ENCODE results near the gene SLC25A27. TPM values are rescaled to one million over a fixed set of nuclear protein-coding genes. Genes with fewer than 3 reads are reported as not detected.

Gene SLC25A27
- polyA plus RNA-seq, 2 of the 4 experiments (the other 2 are of a cell fraction) = 1.4 to 4.7 TPM

GRCh38 chr6:46715141-46715540 lies 62.4 kb downstream of the SLC25A27 start:
- no peak for FAIRE-seq
- no peak for TF ChIP-seq HES2 (IDR thresholded peaks at IDR 0.05)
- TF ChIP-seq PHF8 (IDR thresholded peaks at IDR 0.05; ENCODE audit: borderline replicate concordance, low read depth) = no peak
- no peak for TF ChIP-seq ZSCAN20 (CRISPR knock-in tag; IDR thresholded peaks at IDR 0.05)
- no peak for TF ChIP-seq KDM1A (IDR thresholded peaks at IDR 0.05; ENCODE audit: low read depth)
- no peak for TF ChIP-seq FOSL2 (IDR thresholded peaks at IDR 0.05)
- no peak for TF ChIP-seq FOSL2 (CRISPR knock-in tag; IDR thresholded peaks at IDR 0.05)
- no peak for TF ChIP-seq RNF2 (IDR thresholded peaks at IDR 0.05; ENCODE audit: borderline replicate concordance, low read depth)
- no peak for TF ChIP-seq CEBPB (IDR thresholded peaks at IDR 0.05)
- no peak for TF ChIP-seq TFCP2L1 (CRISPR knock-in tag; IDR thresholded peaks at IDR 0.05)
- no peak for TF ChIP-seq EHMT2 (IDR thresholded peaks at IDR 0.05; ENCODE audit: low read depth)
- no peak for TF ChIP-seq ZC3H11A (IDR thresholded peaks at IDR 0.05)
- no peak for TF ChIP-seq KDM5A (IDR thresholded peaks at IDR 0.05)
- TF ChIP-seq CBX2 (IDR thresholded peaks at IDR 0.05; ENCODE audit: borderline replicate concordance, low read depth) = no peak
- no peak for TF ChIP-seq MYC (IDR thresholded peaks at IDR 0.05; ENCODE audit: borderline replicate concordance, low read length)
- TF ChIP-seq NFE2L2 (conservative IDR thresholded peaks at IDR 0.05; ENCODE audit: low read length) = no peak
- TF ChIP-seq HDAC2 (IDR thresholded peaks at IDR 0.05) = no peak
- TF ChIP-seq TP53 (CRISPR knock-in tag; IDR thresholded peaks at IDR 0.05) = no peak
- no peak for TF ChIP-seq ELK1 (IDR thresholded peaks at IDR 0.05; ENCODE audit: low read depth, low read length)
- no peak for TF ChIP-seq HOXA7 (CRISPR knock-in tag; IDR thresholded peaks at IDR 0.05)
- no peak for TF ChIP-seq REST (IDR thresholded peaks at IDR 0.05)
- no peak for TF ChIP-seq USF2 (IDR thresholded peaks at IDR 0.05)
- ATAC-seq = no peak
- no peak for DNase-seq (ENCODE audit: low read depth in 1 of 2, low spot score in 1 of 2)
- H3K4me2 ChIP-seq = no peak overlapping the region
- no peak overlapping the region for H3K27ac ChIP-seq
- ChIA-PET POLR2A (no interaction called here), CTCF (interaction anchor here (1.0 kb wide), 1 partner anchor 9 kb away, joined by 3 read pairs; no protein-coding TSS in a partner anchor)
- no peak overlapping the region for H3K4me3 ChIP-seq
- H3K9me3 ChIP-seq = no peaks in the 10 kb centered on the region
- H3K4me1 ChIP-seq = no peaks in the 10 kb centered on the region

GRCh38 chr6:46719099-46719498 lies 66.3 kb downstream of the SLC25A27 start:
- no peak for DNase-seq (ENCODE audit: low read depth in 1 of 2, low spot score in 1 of 2)
- ChIA-PET POLR2A (no interaction called here), CTCF (interaction anchor here (0.5 to 1.0 kb wide), 2 partner anchors 15 to 33 kb away, joined by 3 read pairs; no protein-coding TSS in a partner anchor)
- no peak for ATAC-seq
- H3K4me3 ChIP-seq = no peak overlapping the region
- no peaks in the 10 kb centered on the region for H3K9me3 ChIP-seq
- 13% methylated on average over 1 of the region's 1 CpG for WGBS (ENCODE audit: missing lambda C conversion rate)
- no peak overlapping the region for H3K27ac ChIP-seq
- FAIRE-seq = no peak
- TF ChIP-seq CHD2 (IDR thresholded peaks at IDR 0.05; ENCODE audit: low read length, partially characterized antibody) (no peak), RNF2 (IDR thresholded peaks at IDR 0.05; ENCODE audit: borderline replicate concordance, low read depth) (no peak), NR3C1 (IDR thresholded peaks at IDR 0.05) (no peak), RAD21 (conservative IDR thresholded peaks at IDR 0.05 in 1 of 2, IDR thresholded peaks at IDR 0.05 in 1 of 2) (no peak), KDM1A (IDR thresholded peaks at IDR 0.05; ENCODE audit: low read depth) (no peak), JUN (IDR thresholded peaks at IDR 0.05) (no peak), PBX3 (IDR thresholded peaks at IDR 0.05) (no peak)
- no peaks in the 10 kb centered on the region for H3K4me1 ChIP-seq
- no peak overlapping the region for H3K4me2 ChIP-seq
